BLaER1 treated with 17β-estradiol and CSF1 and Interleukin-3, amounts not matched to agents 10 nM and 100 nM (cell line): Measurements from ENCODE around the gene PTGER1.

ENCODE experiments used
- H3K27ac ChIP-seq, 11 experiments: shearing (Covaris generic); formaldehyde crosslinking; 2 replicates each; pipeline ENCODE4 v1.8.1; 2022
- H3K27me3 ChIP-seq, 11 experiments: shearing (Covaris generic); formaldehyde crosslinking; 2 replicates each; pipeline ENCODE4 v1.8.1; 2022
- H3K36me3 ChIP-seq, 11 experiments: shearing (Covaris generic); formaldehyde crosslinking; 2 replicates each; pipeline ENCODE4 v1.8.1; 2022
- H3K4me1 ChIP-seq, 10 experiments: shearing (Covaris generic); formaldehyde crosslinking; 2 replicates each; pipeline ENCODE4 v1.8.1; 2022
- H3K4me2 ChIP-seq, 11 experiments: shearing (Covaris generic); formaldehyde crosslinking; 2 replicates each; pipeline ENCODE4 v1.8.1; 2022
- H3K4me3 ChIP-seq, 10 experiments: shearing (Covaris generic); formaldehyde crosslinking; 2 replicates each; pipeline ENCODE4 v1.8.1; 2022
- H3K9ac ChIP-seq, 11 experiments: shearing (Covaris generic); formaldehyde crosslinking; 2 replicates each; pipeline ENCODE4 v1.8.1; 2022
- H3K9me3 ChIP-seq, 11 experiments: shearing (Covaris generic); formaldehyde crosslinking; replicated peaks in 1 of 11; 2 replicates each; pipeline ENCODE4 v1.8.1; 2022
- H4K20me1 ChIP-seq, 11 experiments: shearing (Covaris generic); formaldehyde crosslinking; 2 replicates each; pipeline ENCODE4 v1.8.1; 2022
- Cebpa-rat ChIP-seq, 11 experiments: shearing (Covaris generic); IDR thresholded peaks; 2 replicates each; pipeline ENCODE4 v1.8.1; 2022

The PTGER1 gene

GRCh38 chr19:14516048-14516534 lies 40.9 kb upstream of the PTGER1 start:
- Histone ChIP-seq H3K36me3 (peaks cover 35 to 52% (median 45%) of the 10 kb centered on the region in 11 experiments), H3K4me2 (peak overlapping the region; percentile 90 to 99 (median 95)), H3K9me3 (no peaks in the 10 kb centered on the region), H3K4me1 (peaks cover 62 to 81% (median 78%) of the 10 kb centered on the region in 10 experiments), H3K4me3 (peak overlapping the region; percentile 84 to 99 (median 95)), H3K9ac (peak overlapping the region; percentile 95 to 99 (median 98)), H3K27me3 (no peaks in the 10 kb centered on the region), H4K20me1 (peaks cover 38 to 60% (median 46%) of the 10 kb centered on the region in 11 experiments), H3K27ac (peak overlapping the region in 5 of 11 experiments; percentile 14 to 99 (median 93); a peak in 4 of 22 replicates)
- no peak for TF ChIP-seq Cebpa-rat (IDR thresholded peaks at IDR 0.05)

GRCh38 chr19:14515501-14516047 lies 40.4 kb upstream of the PTGER1 start:
- no peaks in the 10 kb centered on the region for H3K9me3 ChIP-seq
- peaks cover 67 to 84% (median 81%) of the 10 kb centered on the region in 10 experiments for H3K4me1 ChIP-seq
- H3K9ac ChIP-seq = peak overlapping the region; percentile 95 to 99 (median 98)
- H3K27ac ChIP-seq = peak overlapping the region in 5 of 11 experiments; percentile 7 to 93 (median 49); a peak in 3 of 22 replicates
- H3K4me2 ChIP-seq = peak overlapping the region; percentile 90 to 99 (median 95)
- H3K4me3 ChIP-seq = peak overlapping the region; percentile 84 to 99 (median 95)
- peaks cover 38 to 60% (median 46%) of the 10 kb centered on the region in 11 experiments for H4K20me1 ChIP-seq
- no peak for TF ChIP-seq Cebpa-rat (IDR thresholded peaks at IDR 0.05)
- H3K36me3 ChIP-seq = peaks cover 35 to 52% (median 45%) of the 10 kb centered on the region in 11 experiments
- H3K27me3 ChIP-seq = no peaks in the 10 kb centered on the region

GRCh38 chr19:14514215-14514863 lies 39.2 kb upstream of the PTGER1 start:
- Histone ChIP-seq H4K20me1 (peaks cover 38 to 60% (median 46%) of the 10 kb centered on the region in 11 experiments), H3K4me2 (peak overlapping the region; percentile 90 to 99 (median 95)), H3K9me3 (no peaks in the 10 kb centered on the region), H3K4me3 (peak overlapping the region; percentile 7 to 99 (median 92); a peak in 13 of 20 replicates), H3K36me3 (peaks cover 35 to 52% (median 45%) of the 10 kb centered on the region in 11 experiments), H3K9ac (peak overlapping the region; percentile 95 to 99 (median 98); a peak in 16 of 22 replicates), H3K4me1 (peaks cover 60 to 84% (median 81%) of the 10 kb centered on the region in 10 experiments), H3K27ac (peak overlapping the region in 7 of 11 experiments; percentile 13 to 49 (median 27); a peak in 11 of 22 replicates), H3K27me3 (no peaks in the 10 kb centered on the region)
- TF ChIP-seq Cebpa-rat (IDR thresholded peaks at IDR 0.05) = no peak

GRCh38 chr19:14512406-14512961 lies 37.3 kb upstream of the PTGER1 start:
- H3K4me2 ChIP-seq = peak overlapping the region in 9 of 11 experiments; percentile 69 to 99 (median 95); a peak in 13 of 22 replicates
- no peak for TF ChIP-seq Cebpa-rat (IDR thresholded peaks at IDR 0.05)
- H3K9ac ChIP-seq = peak overlapping the region in 1 of 11 experiments; percentile 59; a peak in 2 of 22 replicates
- peak overlapping the region in 7 of 11 experiments; percentile 72 to 86 (median 76); a peak in 11 of 22 replicates for H3K27ac ChIP-seq
- H3K4me3 ChIP-seq = no peak overlapping the region
- no peaks in the 10 kb centered on the region for H3K9me3 ChIP-seq
- peaks cover 54 to 94% (median 91%) of the 10 kb centered on the region in 10 experiments for H3K4me1 ChIP-seq
- peaks cover 35 to 52% (median 45%) of the 10 kb centered on the region in 11 experiments for H3K36me3 ChIP-seq
- peaks cover 0 to 6% (median 0%) of the 10 kb centered on the region in 11 experiments; a peak in 3 of 22 replicates for H3K27me3 ChIP-seq
- H4K20me1 ChIP-seq = peaks cover 35 to 53% (median 43%) of the 10 kb centered on the region in 11 experiments

- peak overlapping the region; percentile 12 to 73 (median 58); a peak in 16 of 22 replicates for H3K9ac ChIP-seq
- peaks cover 0 to 15% (median 6%) of the 10 kb centered on the region in 11 experiments; a peak in 9 of 22 replicates for H3K27me3 ChIP-seq
- H3K4me2 ChIP-seq = peak overlapping the region; percentile 31 to 99 (median 88)
- peak overlapping the region in 2 of 10 experiments; percentile 4; a peak in 3 of 20 replicates for H3K4me3 ChIP-seq
- peaks cover 23 to 41% (median 30%) of the 10 kb centered on the region in 11 experiments for H4K20me1 ChIP-seq
- H3K36me3 ChIP-seq = peaks cover 29 to 42% (median 34%) of the 10 kb centered on the region in 11 experiments
- no peaks in the 10 kb centered on the region for H3K9me3 ChIP-seq
- H3K4me1 ChIP-seq = peaks cover 58 to 100% (median 97%) of the 10 kb centered on the region in 10 experiments
- H3K27ac ChIP-seq = peak overlapping the region in 10 of 11 experiments; percentile 71 to 86 (median 74); a peak in 21 of 22 replicates
- no peak; a peak in 3 of 22 replicates for TF ChIP-seq Cebpa-rat (IDR thresholded peaks at IDR 0.05)
Measured at GRCh38 chr19:14511229-14511593, 36.1 kb upstream of the PTGER1 start.

- Histone ChIP-seq H3K27me3 (peaks cover 0 to 15% (median 6%) of the 10 kb centered on the region in 11 experiments; a peak in 9 of 22 replicates), H3K4me1 (peaks cover 58 to 100% (median 94%) of the 10 kb centered on the region in 10 experiments), H3K9ac (peak overlapping the region; percentile 25 to 73 (median 58); a peak in 16 of 22 replicates), H4K20me1 (peaks cover 16 to 34% (median 24%) of the 10 kb centered on the region in 11 experiments; a peak in 21 of 22 replicates), H3K9me3 (no peaks in the 10 kb centered on the region), H3K36me3 (peaks cover 23 to 35% (median 28%) of the 10 kb centered on the region in 11 experiments), H3K4me2 (peak overlapping the region; percentile 31 to 99 (median 88)), H3K27ac (peak overlapping the region; percentile 37 to 86 (median 73); a peak in 21 of 22 replicates), H3K4me3 (peak overlapping the region in 2 of 10 experiments; percentile 4 to 9; a peak in 3 of 20 replicates)
- TF ChIP-seq Cebpa-rat (IDR thresholded peaks at IDR 0.05) = peak in 10 of 11 experiments; percentile 31 to 84 (median 74); a peak in 16 of 22 replicates
Measured at GRCh38 chr19:14510311-14511228, 35.4 kb upstream of the PTGER1 start.

- Histone ChIP-seq H3K36me3 (peaks cover 0 to 9% (median 1%) of the 10 kb centered on the region in 11 experiments; a peak in 9 of 22 replicates), H3K27me3 (peaks cover 0 to 15% (median 6%) of the 10 kb centered on the region in 11 experiments; a peak in 9 of 22 replicates), H3K4me1 (peaks cover 45 to 88% (median 78%) of the 10 kb centered on the region in 10 experiments), H3K4me2 (peak overlapping the region; percentile 3 to 99 (median 68); a peak in 16 of 22 replicates), H4K20me1 (peaks cover 0 to 8% (median 0%) of the 10 kb centered on the region in 11 experiments; a peak in 3 of 22 replicates), H3K27ac (peak overlapping the region in 7 of 11 experiments; percentile 6 to 39 (median 11); a peak in 8 of 22 replicates), H3K4me3 (no peak overlapping the region), H3K9ac (no peak overlapping the region), H3K9me3 (no peaks in the 10 kb centered on the region)
- no peak for TF ChIP-seq Cebpa-rat (IDR thresholded peaks at IDR 0.05)
Measured at GRCh38 chr19:14507704-14508542, 32.8 kb upstream of the PTGER1 start.
